ENCODE data around the gene MANBA.

Gene MANBA

GRCh38 chr4:102764901-102765300, 4.1 kb upstream of the MANBA start:
- no peaks in the 10 kb centered on the region for H3K36me3 ChIP-seq (ENCODE audit: insufficient read depth, insufficient read length, low read length)
- TF ChIP-seq YY1 (IDR thresholded peaks at IDR 0.05; ENCODE audit: insufficient read depth, insufficient read length) (no peak), SUZ12 (IDR thresholded peaks at IDR 0.05; ENCODE audit: extremely low read depth, insufficient read depth, insufficient read length) (no peak), ZNF274 (IDR thresholded peaks at IDR 0.05; ENCODE audit: low read depth, low read length) (no peak)
- H3K27me3 ChIP-seq (ENCODE audit: insufficient read depth, insufficient read length), result peaks cover 21% of the 10 kb centered on the region
- no peaks in the 10 kb centered on the region for H3K9me3 ChIP-seq (ENCODE audit: insufficient read depth, low read length)
- no peak overlapping the region for H3K9ac ChIP-seq (ENCODE audit: insufficient read length, low read depth)
- no peak overlapping the region for H3K4me3 ChIP-seq (ENCODE audit: insufficient read length, low read depth)
- H3K4me1 ChIP-seq (ENCODE audit: insufficient read depth, insufficient read length), result no peaks in the 10 kb centered on the region
- DNase-seq (ENCODE audit: low read depth, low spot score), result no peak

- H3K9ac ChIP-seq (ENCODE audit: insufficient read length, low read depth), result peak overlapping the region; percentile 88
- H3K4me3 ChIP-seq (ENCODE audit: insufficient read length, low read depth), result peak overlapping the region; percentile 83
Observed at GRCh38 chr4:102761906-102762305, 1.1 kb upstream of the MANBA start.

GRCh38 chr4:102761296-102761701, 531 bp upstream of the MANBA start:
- no peak for DNase-seq (ENCODE audit: low read depth, low spot score)
- H3K4me3 ChIP-seq (ENCODE audit: insufficient read length, low read depth), result peak overlapping the region; percentile 83

More at GRCh38 chr4:102761906-102762305, 1.1 kb upstream of the MANBA start:
- Histone ChIP-seq H3K27me3 (ENCODE audit: insufficient read depth, insufficient read length) (peaks cover 27% of the 10 kb centered on the region), H3K36me3 (ENCODE audit: insufficient read depth, insufficient read length, low read length) (no peaks in the 10 kb centered on the region), H3K9me3 (ENCODE audit: insufficient read depth, low read length) (no peaks in the 10 kb centered on the region), H3K4me1 (ENCODE audit: insufficient read depth, insufficient read length) (no peaks in the 10 kb centered on the region)
- TF ChIP-seq SUZ12 (IDR thresholded peaks at IDR 0.05; ENCODE audit: extremely low read depth, insufficient read depth, insufficient read length) (no peak), YY1 (IDR thresholded peaks at IDR 0.05; ENCODE audit: insufficient read depth, insufficient read length) (no peak), ZNF274 (IDR thresholded peaks at IDR 0.05; ENCODE audit: low read depth, low read length) (no peak)
- no peak for DNase-seq (ENCODE audit: low read depth, low spot score)

GRCh38 chr4:102759831-102760644, 730 bp downstream of the MANBA start:
- Histone ChIP-seq H3K4me1 (ENCODE audit: insufficient read depth, insufficient read length) (no peaks in the 10 kb centered on the region), H3K9ac (ENCODE audit: insufficient read length, low read depth) (peak overlapping the region; percentile 81), H3K9me3 (ENCODE audit: insufficient read depth, low read length) (no peaks in the 10 kb centered on the region), H3K4me3 (ENCODE audit: insufficient read length, low read depth) (peak overlapping the region; percentile 83), H3K36me3 (ENCODE audit: insufficient read depth, insufficient read length, low read length) (no peaks in the 10 kb centered on the region), H3K27me3 (ENCODE audit: insufficient read depth, insufficient read length) (peaks cover 27% of the 10 kb centered on the region)
- DNase-seq (ENCODE audit: low read depth, low spot score), result peak; percentile 3
- TF ChIP-seq SUZ12 (IDR thresholded peaks at IDR 0.05; ENCODE audit: extremely low read depth, insufficient read depth, insufficient read length), result no peak
- no peak for TF ChIP-seq YY1 (IDR thresholded peaks at IDR 0.05; ENCODE audit: insufficient read depth, insufficient read length)
- TF ChIP-seq ZNF274 (IDR thresholded peaks at IDR 0.05; ENCODE audit: low read depth, low read length), result no peak

More at GRCh38 chr4:102761296-102761701, 531 bp upstream of the MANBA start:
- peaks cover 27% of the 10 kb centered on the region for H3K27me3 ChIP-seq (ENCODE audit: insufficient read depth, insufficient read length)
- peak overlapping the region; percentile 88 for H3K9ac ChIP-seq (ENCODE audit: insufficient read length, low read depth)
- no peaks in the 10 kb centered on the region for H3K9me3 ChIP-seq (ENCODE audit: insufficient read depth, low read length)
- TF ChIP-seq SUZ12 (IDR thresholded peaks at IDR 0.05; ENCODE audit: extremely low read depth, insufficient read depth, insufficient read length), result no peak
- no peak for TF ChIP-seq YY1 (IDR thresholded peaks at IDR 0.05; ENCODE audit: insufficient read depth, insufficient read length)
- no peak for TF ChIP-seq ZNF274 (IDR thresholded peaks at IDR 0.05; ENCODE audit: low read depth, low read length)
- H3K36me3 ChIP-seq (ENCODE audit: insufficient read depth, insufficient read length, low read length), result no peaks in the 10 kb centered on the region
- no peaks in the 10 kb centered on the region for H3K4me1 ChIP-seq (ENCODE audit: insufficient read depth, insufficient read length)

GRCh38 chr4:102758241-102759160, 2.3 kb downstream of the MANBA start:
- Histone ChIP-seq H3K9me3 (ENCODE audit: insufficient read depth, low read length) (no peaks in the 10 kb centered on the region), H3K9ac (ENCODE audit: insufficient read length, low read depth) (no peak overlapping the region), H3K36me3 (ENCODE audit: insufficient read depth, insufficient read length, low read length) (no peaks in the 10 kb centered on the region), H3K27me3 (ENCODE audit: insufficient read depth, insufficient read length) (peaks cover 27% of the 10 kb centered on the region), H3K4me1 (ENCODE audit: insufficient read depth, insufficient read length) (no peaks in the 10 kb centered on the region), H3K4me3 (ENCODE audit: insufficient read length, low read depth) (no peak overlapping the region)
- no peak for DNase-seq (ENCODE audit: low read depth, low spot score)
- TF ChIP-seq ZNF274 (IDR thresholded peaks at IDR 0.05; ENCODE audit: low read depth, low read length) (no peak), YY1 (IDR thresholded peaks at IDR 0.05; ENCODE audit: insufficient read depth, insufficient read length) (no peak), SUZ12 (IDR thresholded peaks at IDR 0.05; ENCODE audit: extremely low read depth, insufficient read depth, insufficient read length) (no peak)

GRCh38 chr4:102757681-102758080, 3.1 kb downstream of the MANBA start:
- peaks cover 27% of the 10 kb centered on the region for H3K27me3 ChIP-seq (ENCODE audit: insufficient read depth, insufficient read length)
- no peaks in the 10 kb centered on the region for H3K9me3 ChIP-seq (ENCODE audit: insufficient read depth, low read length)
- H3K4me1 ChIP-seq (ENCODE audit: insufficient read depth, insufficient read length), result no peaks in the 10 kb centered on the region
- H3K4me3 ChIP-seq (ENCODE audit: insufficient read length, low read depth), result no peak overlapping the region
- H3K9ac ChIP-seq (ENCODE audit: insufficient read length, low read depth), result no peak overlapping the region
- H3K36me3 ChIP-seq (ENCODE audit: insufficient read depth, insufficient read length, low read length), result no peaks in the 10 kb centered on the region
- TF ChIP-seq ZNF274 (IDR thresholded peaks at IDR 0.05; ENCODE audit: low read depth, low read length) (no peak), SUZ12 (IDR thresholded peaks at IDR 0.05; ENCODE audit: extremely low read depth, insufficient read depth, insufficient read length) (no peak)
- DNase-seq (ENCODE audit: low read depth, low spot score), result no peak

GRCh38 chr4:102754044-102754443, 6.7 kb downstream of the MANBA start:
- no peak for DNase-seq (ENCODE audit: low read depth, low spot score)
- H3K27me3 ChIP-seq (ENCODE audit: insufficient read depth, insufficient read length), result no peaks in the 10 kb centered on the region
- no peak overlapping the region for H3K4me3 ChIP-seq (ENCODE audit: insufficient read length, low read depth)
- no peaks in the 10 kb centered on the region for H3K36me3 ChIP-seq (ENCODE audit: insufficient read depth, insufficient read length, low read length)
- no peaks in the 10 kb centered on the region for H3K4me1 ChIP-seq (ENCODE audit: insufficient read depth, insufficient read length)
- TF ChIP-seq SUZ12 (IDR thresholded peaks at IDR 0.05; ENCODE audit: extremely low read depth, insufficient read depth, insufficient read length) (no peak), ZNF274 (IDR thresholded peaks at IDR 0.05; ENCODE audit: low read depth, low read length) (no peak), YY1 (IDR thresholded peaks at IDR 0.05; ENCODE audit: insufficient read depth, insufficient read length) (no peak)
- no peaks in the 10 kb centered on the region for H3K9me3 ChIP-seq (ENCODE audit: insufficient read depth, low read length)
- H3K9ac ChIP-seq (ENCODE audit: insufficient read length, low read depth), result no peak overlapping the region

Data from NT2/D1 (cell line).